ENCODE data around the gene APOL6. TPM values are rescaled to one million over a fixed set of nuclear protein-coding genes. Genes with fewer than 3 reads are reported as not detected.

Gene APOL6
- total RNA-seq, 2 donors from 2014 or later: not detected

- DNase-seq: no peak
- Histone ChIP-seq H3K27ac (ENCODE audit: low read depth, low read length) (no peak overlapping the region), H3K36me3 (ENCODE audit: control insufficient read depth, insufficient read depth, low read length) (no peaks in the 10 kb centered on the region), H3K27me3 (ENCODE audit: control insufficient read depth, insufficient read depth, low read length, poor library complexity, severe bottlenecking) (peaks cover 9% of the 10 kb centered on the region), H3K9me3 (ENCODE audit: control insufficient read depth, low read length) (no peaks in the 10 kb centered on the region), H3K9ac (ENCODE audit: extremely low read depth, low read length, poor library complexity, severe bottlenecking) (no peak overlapping the region), H3K4me1 (ENCODE audit: control insufficient read depth, insufficient read depth, low read length) (no peaks in the 10 kb centered on the region), H3K4me3 (ENCODE audit: low read length) (no peak overlapping the region)
- no peak overlapping the region for H3K27ac Mint-ChIP-seq
- WGBS, 2 experiments (ENCODE audit: insufficient coverage in 1 of 2, insufficient read length in 1 of 2): 94 to 100% methylated on average over 1 of the region's 1 CpG
- H3K9me3 Mint-ChIP-seq: no peaks in the 10 kb centered on the region
- TF ChIP-seq, protein P1, sequence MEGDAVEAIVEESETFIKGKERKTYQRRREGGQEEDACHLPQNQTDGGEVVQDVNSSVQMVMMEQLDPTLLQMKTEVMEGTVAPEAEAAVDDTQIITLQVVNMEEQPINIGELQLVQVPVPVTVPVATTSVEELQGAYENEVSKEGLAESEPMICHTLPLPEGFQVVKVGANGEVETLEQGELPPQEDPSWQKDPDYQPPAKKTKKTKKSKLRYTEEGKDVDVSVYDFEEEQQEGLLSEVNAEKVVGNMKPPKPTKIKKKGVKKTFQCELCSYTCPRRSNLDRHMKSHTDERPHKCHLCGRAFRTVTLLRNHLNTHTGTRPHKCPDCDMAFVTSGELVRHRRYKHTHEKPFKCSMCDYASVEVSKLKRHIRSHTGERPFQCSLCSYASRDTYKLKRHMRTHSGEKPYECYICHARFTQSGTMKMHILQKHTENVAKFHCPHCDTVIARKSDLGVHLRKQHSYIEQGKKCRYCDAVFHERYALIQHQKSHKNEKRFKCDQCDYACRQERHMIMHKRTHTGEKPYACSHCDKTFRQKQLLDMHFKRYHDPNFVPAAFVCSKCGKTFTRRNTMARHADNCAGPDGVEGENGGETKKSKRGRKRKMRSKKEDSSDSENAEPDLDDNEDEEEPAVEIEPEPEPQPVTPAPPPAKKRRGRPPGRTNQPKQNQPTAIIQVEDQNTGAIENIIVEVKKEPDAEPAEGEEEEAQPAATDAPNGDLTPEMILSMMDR (conservative IDR thresholded peaks at IDR 0.05): no peak
- no peak overlapping the region for H3K4me3 Mint-ChIP-seq
- H3K36me3 Mint-ChIP-seq (ENCODE audit: low read depth): no peaks in the 10 kb centered on the region
- H3K27me3 Mint-ChIP-seq (ENCODE audit: insufficient read depth): no peaks in the 10 kb centered on the region
- peaks cover 9% of the 10 kb centered on the region for H3K4me1 Mint-ChIP-seq
Observed at GRCh38 chr22:35618427-35619223, 29.6 kb upstream of the APOL6 start.

- no peaks in the 10 kb centered on the region for H3K36me3 ChIP-seq (ENCODE audit: control insufficient read depth, insufficient read depth, low read length)
- peaks cover 9% of the 10 kb centered on the region for H3K4me1 Mint-ChIP-seq
- no peak overlapping the region for H3K27ac ChIP-seq (ENCODE audit: low read depth, low read length)
- H3K36me3 Mint-ChIP-seq (ENCODE audit: low read depth): no peaks in the 10 kb centered on the region
- no peaks in the 10 kb centered on the region for H3K9me3 Mint-ChIP-seq
- TF ChIP-seq, protein P1 (conservative IDR thresholded peaks at IDR 0.05): peak; percentile 34
- H3K27me3 Mint-ChIP-seq (ENCODE audit: insufficient read depth): no peaks in the 10 kb centered on the region
- H3K27ac Mint-ChIP-seq: no peak overlapping the region
- 88 to 90% methylated on average over 8 to 13 of the region's 13 CpGs for WGBS, 2 experiments (ENCODE audit: insufficient coverage in 1 of 2, insufficient read length in 1 of 2)
- no peak overlapping the region for H3K4me3 ChIP-seq (ENCODE audit: low read length)
- no peaks in the 10 kb centered on the region for H3K9me3 ChIP-seq (ENCODE audit: control insufficient read depth, low read length)
- DNase-seq: peak; percentile 67
- H3K9ac ChIP-seq (ENCODE audit: extremely low read depth, low read length, poor library complexity, severe bottlenecking): no peak overlapping the region
- no peaks in the 10 kb centered on the region for H3K4me1 ChIP-seq (ENCODE audit: control insufficient read depth, insufficient read depth, low read length)
- no peak overlapping the region for H3K4me3 Mint-ChIP-seq
- H3K27me3 ChIP-seq (ENCODE audit: control insufficient read depth, insufficient read depth, low read length, poor library complexity, severe bottlenecking): peaks cover 9% of the 10 kb centered on the region
Observed at GRCh38 chr22:35619336-35620094, 28.7 kb upstream of the APOL6 start.

- no peak overlapping the region for H3K9ac ChIP-seq (ENCODE audit: extremely low read depth, low read length, poor library complexity, severe bottlenecking)
Observed at GRCh38 chr22:35620624-35621251, 27.5 kb upstream of the APOL6 start.

More at GRCh38 chr22:35620624-35621251, 27.5 kb upstream of the APOL6 start:
- H3K4me3 Mint-ChIP-seq: no peak overlapping the region
- H3K36me3 Mint-ChIP-seq (ENCODE audit: low read depth): no peaks in the 10 kb centered on the region
- no peaks in the 10 kb centered on the region for H3K9me3 Mint-ChIP-seq
- H3K4me1 Mint-ChIP-seq: peaks cover 9% of the 10 kb centered on the region
- Histone ChIP-seq H3K4me1 (ENCODE audit: control insufficient read depth, insufficient read depth, low read length) (no peaks in the 10 kb centered on the region), H3K36me3 (ENCODE audit: control insufficient read depth, insufficient read depth, low read length) (no peaks in the 10 kb centered on the region), H3K9me3 (ENCODE audit: control insufficient read depth, low read length) (no peaks in the 10 kb centered on the region), H3K27me3 (ENCODE audit: control insufficient read depth, insufficient read depth, low read length, poor library complexity, severe bottlenecking) (peaks cover 9% of the 10 kb centered on the region), H3K27ac (ENCODE audit: low read depth, low read length) (peak overlapping the region; percentile 42), H3K4me3 (ENCODE audit: low read length) (no peak overlapping the region)
- TF ChIP-seq, protein P1 (conservative IDR thresholded peaks at IDR 0.05): no peak
- no peak overlapping the region for H3K27ac Mint-ChIP-seq
- no peak for DNase-seq
- peaks cover 3% of the 10 kb centered on the region for H3K27me3 Mint-ChIP-seq (ENCODE audit: insufficient read depth)
- WGBS, 2 experiments (ENCODE audit: insufficient coverage in 1 of 2, insufficient read length in 1 of 2): 92 to 94% methylated on average over 10 to 15 of the region's 15 CpGs

Data from endodermal cell (in vitro differentiated cells).